Duodenal mucosa (tissue), 2 donors: ENCODE measurements around the gene OOSP4B.
"Not testable (repeated sequence)": the region's sequence is repeated elsewhere in the genome, so short reads cannot be mapped to it uniquely, and the experiment has no call there.

ENCODE experiments used
- H3K27ac ChIP-seq: one replicate; pipeline ENCODE4 v1.7.0; 2013; ENCODE audit warnings: low read depth, low read length
- H3K27me3 ChIP-seq, 2 donors: one replicate each; pipeline ENCODE4 v1.7.0; 2013; ENCODE audit warnings: low read length in 2 of 2, control low read depth in 1 of 2; ENCODE audit not compliant: insufficient read depth in 2 of 2, control insufficient read depth in 1 of 2
- H3K36me3 ChIP-seq, 2 donors: one replicate each; pipeline ENCODE4 v1.7.0; 2013; ENCODE audit warnings: low read length in 2 of 2, control low read depth in 1 of 2; ENCODE audit not compliant: insufficient read depth in 2 of 2, control insufficient read depth in 1 of 2
- H3K4me1 ChIP-seq, 2 donors: one replicate each; pipeline ENCODE4 v1.7.0; 2013; ENCODE audit warnings: low read length in 2 of 2, control low read depth in 1 of 2; ENCODE audit not compliant: insufficient read depth in 2 of 2, control insufficient read depth in 1 of 2
- H3K4me3 ChIP-seq, 2 donors: one replicate each; pipeline ENCODE4 v1.7.0; 2013; ENCODE audit warnings: low read length in 2 of 2, low read depth in 1 of 2
- H3K9ac ChIP-seq, 2 donors: one replicate each; pipeline ENCODE4 v1.7.0; 2013; ENCODE audit warnings: low read length in 2 of 2, low read depth in 1 of 2
- H3K9me3 ChIP-seq, 2 donors: one replicate each; pipeline ENCODE4 v1.7.0; 2013; ENCODE audit warnings: low read length in 2 of 2, control low read depth in 1 of 2; ENCODE audit not compliant: control insufficient read depth in 1 of 2

The OOSP4B gene

DNA sequence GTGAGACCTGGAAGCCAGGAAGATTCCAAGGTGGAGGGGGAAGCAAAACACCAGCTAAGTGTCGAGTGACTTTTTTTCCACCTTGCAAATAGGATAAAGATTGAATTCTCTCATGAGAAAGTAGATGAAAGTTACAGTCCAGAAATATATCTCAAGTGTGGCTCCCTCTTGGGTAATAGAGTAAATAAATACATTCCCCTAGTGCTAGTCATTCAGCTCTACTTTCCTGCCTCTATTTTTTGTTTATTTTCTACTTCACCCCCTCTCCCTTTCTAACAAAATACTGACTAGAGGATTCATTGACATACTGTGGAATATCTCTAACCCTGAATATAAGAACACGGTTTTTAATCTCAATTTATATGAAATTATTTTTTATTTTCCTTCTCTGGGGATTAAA is 19.2 kb upstream of the OOSP4B start:
- Histone ChIP-seq H3K4me1 (no peaks in the 10 kb centered on the region), H3K9me3 (no peaks in the 10 kb centered on the region), H3K36me3 (no peaks in the 10 kb centered on the region), H3K4me3 (no peak overlapping the region), H3K27me3 (no peaks in the 10 kb centered on the region), H3K9ac (no peak overlapping the region), H3K27ac (no peak overlapping the region)

GRCh38 chr11:59999691-60000090 is 17.3 kb upstream of the OOSP4B start:
- Histone ChIP-seq H3K27ac (no peak overlapping the region), H3K36me3 (no peaks in the 10 kb centered on the region), H3K9me3 (no peaks in the 10 kb centered on the region), H3K4me1 (no peaks in the 10 kb centered on the region), H3K9ac (no peak overlapping the region), H3K4me3 (no peak overlapping the region), H3K27me3 (no peaks in the 10 kb centered on the region)

DNA sequence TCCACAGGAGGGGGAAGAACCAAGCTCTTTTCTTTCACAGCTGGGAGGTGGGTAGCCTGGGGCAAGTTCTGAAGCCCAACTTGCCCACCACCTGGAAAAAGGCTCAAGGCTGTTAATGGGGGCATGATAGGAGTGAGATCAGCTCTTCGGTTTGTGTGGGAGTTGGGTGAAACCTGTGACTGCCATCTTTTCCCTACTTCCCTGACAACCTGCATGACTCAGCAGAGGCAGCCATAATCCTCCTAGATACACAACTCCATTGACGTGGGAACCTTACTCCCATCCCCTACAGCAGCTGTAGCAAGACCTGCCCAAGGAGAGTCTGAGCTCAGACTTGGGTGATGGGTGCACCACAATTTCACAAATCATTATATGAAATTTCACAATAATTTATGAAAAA is 13.3 kb upstream of the OOSP4B start:
- Histone ChIP-seq H3K9me3 (no peaks in the 10 kb centered on the region), H3K9ac (no peak overlapping the region), H3K27me3 (no peaks in the 10 kb centered on the region), H3K36me3 (no peaks in the 10 kb centered on the region), H3K27ac (no peak overlapping the region), H3K4me1 (no peaks in the 10 kb centered on the region), H3K4me3 (no peak overlapping the region)

DNA sequence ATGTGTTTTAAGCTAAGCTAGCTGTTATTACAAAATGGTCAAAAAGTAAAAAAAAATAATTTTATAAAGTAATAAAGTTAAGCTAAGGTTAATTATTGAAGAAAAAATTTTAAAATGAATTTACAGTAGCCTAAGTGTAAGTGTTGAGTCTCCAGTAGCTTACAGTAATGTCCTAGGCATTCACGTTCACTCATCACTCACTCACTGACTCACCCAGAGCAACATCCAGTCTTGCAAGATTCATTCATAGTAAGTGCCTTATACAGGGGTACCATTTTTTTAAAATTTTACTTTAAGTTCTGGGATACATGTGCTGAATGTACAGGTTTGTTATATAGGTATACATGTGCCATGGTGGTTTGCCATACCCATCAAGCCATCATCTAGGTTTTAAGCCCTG is 11.6 kb upstream of the OOSP4B start:
- Histone ChIP-seq H3K27ac (no peak overlapping the region), H3K9me3 (no peaks in the 10 kb centered on the region), H3K4me1 (no peaks in the 10 kb centered on the region), H3K36me3 (no peaks in the 10 kb centered on the region), H3K9ac (no peak overlapping the region), H3K27me3 (no peaks in the 10 kb centered on the region), H3K4me3 (no peak overlapping the region)

- no peaks in the 10 kb centered on the region for H3K36me3 ChIP-seq
- no peaks in the 10 kb centered on the region for H3K9me3 ChIP-seq
- H3K27me3 ChIP-seq = no peaks in the 10 kb centered on the region
- H3K9ac ChIP-seq = no peak overlapping the region
- no peak overlapping the region for H3K27ac ChIP-seq
- no peaks in the 10 kb centered on the region for H3K4me1 ChIP-seq
- H3K4me3 ChIP-seq = no peak overlapping the region
Measured at GRCh38 chr11:60018058-60018457, 1.1 kb downstream of the OOSP4B start.

- H3K4me1 ChIP-seq, H3K36me3 ChIP-seq, H3K4me3 ChIP-seq, H3K27ac ChIP-seq, H3K9ac ChIP-seq, H3K9me3 ChIP-seq, H3K27me3 ChIP-seq: not testable (repeated sequence)
Measured at GRCh38 chr11:60020376-60020775, 3.4 kb downstream of the OOSP4B start.

GRCh38 chr11:60029015-60029632 is 12.1 kb downstream of the OOSP4B start:
- H3K36me3 ChIP-seq = no peaks in the 10 kb centered on the region
- no peak overlapping the region for H3K4me3 ChIP-seq
- no peak overlapping the region for H3K9ac ChIP-seq
- H3K9me3 ChIP-seq = no peaks in the 10 kb centered on the region
- H3K27ac ChIP-seq = no peak overlapping the region
- H3K27me3 ChIP-seq = no peaks in the 10 kb centered on the region
- no peaks in the 10 kb centered on the region for H3K4me1 ChIP-seq

DNA sequence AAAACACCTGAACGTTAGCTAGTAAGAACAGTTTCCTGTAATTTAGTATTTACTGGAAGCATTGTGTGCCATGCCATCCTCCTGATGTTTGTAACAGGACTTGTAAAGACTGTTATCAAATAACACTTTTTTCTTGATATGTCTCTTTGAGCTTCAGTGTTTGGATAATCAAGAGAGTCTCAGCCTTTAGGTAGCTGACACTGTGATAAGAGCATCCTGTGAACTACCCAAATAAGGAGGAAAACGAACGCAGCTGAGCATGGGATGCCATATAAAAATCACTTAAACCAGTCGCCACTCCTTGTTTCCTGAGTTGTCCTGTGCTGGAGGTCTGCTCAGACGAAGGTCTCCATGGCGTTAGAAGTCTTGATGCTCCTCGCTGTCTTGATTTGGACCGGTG is 23.1 kb downstream of the OOSP4B start, which contains the start of gene OOSP2:
TSS of gene OOSP2 (plus strand) at position 301 of the 400 bp plus-strand sequence. CDS start at position 352, 51 bp downstream.
- no peaks in the 10 kb centered on the region for H3K9me3 ChIP-seq
- H3K4me1 ChIP-seq = no peaks in the 10 kb centered on the region
- H3K27me3 ChIP-seq = no peaks in the 10 kb centered on the region
- no peak within 1 kb of the TSS for H3K9ac ChIP-seq
- H3K4me3 ChIP-seq = no peak within 1 kb of the TSS
- H3K27ac ChIP-seq = no peak within 1 kb of the TSS
- H3K36me3 ChIP-seq = no peaks in the 10 kb centered on the region

- not testable (repeated sequence) for H3K36me3 ChIP-seq, H3K9ac ChIP-seq, H3K27me3 ChIP-seq, H3K27ac ChIP-seq, H3K4me1 ChIP-seq, H3K9me3 ChIP-seq, H3K4me3 ChIP-seq
Measured at GRCh38 chr11:60050422-60050821, 33.4 kb downstream of the OOSP4B start.

DNA sequence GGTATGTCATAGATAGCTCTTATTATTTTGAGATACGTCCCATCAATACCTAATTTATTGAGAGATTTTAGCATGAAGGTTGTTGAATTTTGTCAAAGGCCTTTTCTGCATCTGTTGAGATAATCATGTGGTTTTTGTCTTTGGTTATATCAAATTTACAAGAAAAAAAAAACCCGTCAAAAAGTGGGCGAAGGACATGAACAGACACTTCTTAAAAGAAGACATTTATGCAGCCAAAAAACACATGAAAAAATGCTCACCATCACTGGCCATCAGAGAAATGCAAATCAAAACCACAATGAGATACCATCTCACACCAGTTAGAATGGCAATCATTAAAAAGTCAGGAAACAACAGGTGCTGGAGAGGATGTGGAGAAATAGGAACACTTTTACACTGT is 33.9 kb downstream of the OOSP4B start:
- not testable (repeated sequence) for H3K27ac ChIP-seq, H3K27me3 ChIP-seq, H3K9me3 ChIP-seq

More for the DNA sequence above, 33.9 kb downstream of the OOSP4B start:
- not testable (repeated sequence) for H3K4me3 ChIP-seq, H3K4me1 ChIP-seq, H3K9ac ChIP-seq, H3K36me3 ChIP-seq
